GM18951 (cell line): ENCODE results near the gene F7.
"Not testable (repeated sequence)": the region's sequence is repeated elsewhere in the genome, so short reads cannot be mapped to it uniquely, and the experiment has no call there.

Experiments used
- POLR2A ChIP-seq: IDR thresholded peaks from 4 replicates; pipeline ENCODE4 v1.6.1; 2011; ENCODE audit warnings: mild to moderate bottlenecking; ENCODE audit not compliant: insufficient read length, insufficient read depth; ENCODE audit errors: extremely low read depth
- in situ Hi-C: fragments of 300-500 bp; cut with MboI; formaldehyde crosslinking; loops from one replicate; pipeline ENCODE4 v1.12.0; 2022; ENCODE audit warnings: low sequenced_read_pairs, mixed read lengths, inconsistent platforms; ENCODE audit not compliant: unreplicated experiment

F7 gene

DNA sequence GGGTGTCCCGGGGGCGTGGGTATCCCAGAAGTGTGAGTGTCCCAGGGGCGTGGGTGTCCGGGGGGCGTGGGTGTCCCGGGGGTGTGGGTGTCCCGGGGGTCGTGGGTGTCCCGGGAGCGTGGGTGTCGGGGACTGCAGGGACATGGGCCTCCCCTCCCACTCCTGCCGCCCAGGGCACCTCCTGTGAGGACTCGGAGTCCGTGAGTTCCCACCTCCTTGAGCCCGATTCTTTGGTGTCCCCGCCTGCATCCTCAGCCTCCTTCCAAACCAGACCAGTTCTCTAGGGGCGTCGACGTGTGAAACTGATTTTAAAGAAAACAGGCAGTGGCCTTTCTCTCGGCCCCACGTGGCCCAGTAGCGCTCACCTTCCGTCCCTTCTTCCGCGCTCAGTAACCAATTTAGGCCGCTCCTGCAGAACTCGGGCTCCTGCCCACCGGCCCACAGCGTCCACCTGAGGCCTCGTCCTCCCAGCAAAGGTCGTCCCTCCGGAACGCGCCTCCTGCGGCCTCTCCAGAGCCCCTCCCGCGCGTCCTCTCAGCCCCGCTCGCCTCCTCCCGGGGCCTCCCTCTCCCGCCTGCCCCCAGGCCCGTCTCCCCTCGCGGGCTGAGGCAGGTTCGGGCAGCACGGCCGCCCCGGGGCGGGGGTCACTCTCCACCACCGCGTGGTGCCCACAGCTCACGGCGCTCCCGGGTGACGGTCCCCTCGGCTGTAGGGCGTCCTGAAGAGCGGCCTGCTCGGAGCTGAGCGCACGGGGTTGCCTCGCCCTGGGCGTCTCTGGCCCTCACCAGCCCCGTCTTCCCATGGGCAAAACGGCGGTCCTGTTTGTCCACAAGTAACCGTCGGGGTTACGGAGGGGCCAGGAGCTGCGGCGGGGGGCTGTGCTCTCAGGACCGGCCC lies 3.8 kb downstream of the F7 start:
- no peak for TF ChIP-seq POLR2A
- in situ Hi-C loops = no loop called here

GRCh38 chr13:113110048-113110851 lies 4.7 kb downstream of the F7 start:
- no peak for TF ChIP-seq POLR2A
- in situ Hi-C loops = no loop called here

DNA sequence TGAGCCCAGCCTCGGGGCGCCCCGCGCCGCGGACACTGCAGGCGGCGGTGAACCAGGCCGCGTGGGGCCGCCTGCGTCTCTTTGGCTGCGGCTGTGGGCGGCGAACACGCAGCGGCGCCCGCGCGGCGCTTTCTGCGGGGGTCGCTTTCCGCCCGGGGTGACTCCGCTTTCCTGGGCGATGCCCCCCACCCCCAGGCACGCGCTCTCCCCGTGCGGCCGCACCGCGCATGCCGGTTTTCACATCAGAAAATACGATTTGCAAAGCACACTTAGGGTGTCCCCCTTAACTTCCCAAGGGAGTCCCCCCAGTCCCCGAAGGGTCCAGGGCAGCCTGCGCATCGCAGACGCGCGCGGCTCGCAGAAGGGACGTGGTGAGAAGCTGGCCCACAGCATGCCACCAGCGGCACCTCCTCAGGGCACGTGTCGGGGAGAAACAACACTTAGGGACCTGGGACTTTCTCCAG lies 5.3 kb downstream of the F7 start:
- in situ Hi-C loops = no loop called here
- no peak for TF ChIP-seq POLR2A

GRCh38 chr13:113111821-113112220 lies 6.2 kb downstream of the F7 start:
- in situ Hi-C loops = not testable (repeated sequence)

DNA sequence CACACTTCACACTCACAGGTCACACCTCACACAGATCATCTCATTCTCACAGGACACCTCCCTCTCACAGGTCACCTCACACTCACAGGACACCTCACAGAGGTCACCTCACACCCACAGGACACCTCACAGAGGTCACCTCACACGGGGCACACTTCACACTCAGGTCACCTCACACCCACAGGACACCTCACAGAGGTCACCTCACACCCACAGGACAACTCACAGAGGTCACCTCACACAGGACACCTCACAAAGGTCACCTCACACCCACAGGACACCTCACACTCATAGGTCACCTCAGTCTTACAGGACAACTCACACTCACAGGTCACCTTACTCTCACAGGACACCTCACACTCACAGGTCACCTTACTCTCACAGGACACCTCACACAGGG lies 6.9 kb downstream of the F7 start:
- in situ Hi-C loops = not testable (repeated sequence)

DNA sequence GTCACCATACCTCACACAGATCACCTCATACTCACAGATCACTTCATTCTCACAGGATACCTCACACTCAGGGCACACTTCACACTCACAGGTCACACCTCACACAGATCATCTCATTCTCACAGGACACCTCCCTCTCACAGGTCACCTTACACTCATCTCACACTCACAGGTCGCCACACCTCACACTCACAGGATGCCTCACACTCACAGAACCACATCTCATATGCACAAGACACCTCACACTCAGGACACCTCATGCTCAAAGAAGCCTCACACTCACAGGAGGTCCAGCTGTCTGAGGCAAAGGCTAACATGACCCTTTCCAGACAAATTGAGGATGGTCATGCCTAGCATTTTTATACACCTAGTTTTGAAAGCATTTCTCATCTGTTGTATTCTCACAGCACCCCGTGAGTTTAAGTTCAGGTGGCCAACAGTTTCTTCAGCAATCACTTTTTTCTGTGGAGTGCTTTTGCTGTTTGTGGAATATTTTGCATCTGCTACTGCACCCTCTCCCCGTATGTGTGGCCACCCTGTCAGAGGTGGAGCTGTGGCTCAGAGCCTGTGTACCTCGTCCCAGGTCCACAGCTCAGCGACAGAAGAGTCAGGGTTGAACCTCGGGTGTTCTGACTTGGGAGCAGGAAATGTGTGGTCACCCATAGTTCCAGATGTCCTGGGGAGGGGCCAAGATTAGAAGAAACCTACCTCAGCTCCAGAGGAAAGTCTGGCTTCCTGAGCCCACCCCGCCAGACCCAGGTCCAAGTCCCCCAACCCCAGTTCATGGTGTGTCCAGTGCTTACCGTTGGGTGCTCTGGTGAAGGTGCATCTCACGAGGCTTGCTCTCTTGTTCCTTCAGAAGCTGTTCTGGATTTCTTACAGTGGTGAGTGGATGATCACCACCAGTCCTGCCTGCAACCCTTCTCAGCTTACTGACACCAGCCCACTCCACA lies 7.6 kb downstream of the F7 start:
- TF ChIP-seq POLR2A = no peak
- in situ Hi-C loops = no loop called here

DNA sequence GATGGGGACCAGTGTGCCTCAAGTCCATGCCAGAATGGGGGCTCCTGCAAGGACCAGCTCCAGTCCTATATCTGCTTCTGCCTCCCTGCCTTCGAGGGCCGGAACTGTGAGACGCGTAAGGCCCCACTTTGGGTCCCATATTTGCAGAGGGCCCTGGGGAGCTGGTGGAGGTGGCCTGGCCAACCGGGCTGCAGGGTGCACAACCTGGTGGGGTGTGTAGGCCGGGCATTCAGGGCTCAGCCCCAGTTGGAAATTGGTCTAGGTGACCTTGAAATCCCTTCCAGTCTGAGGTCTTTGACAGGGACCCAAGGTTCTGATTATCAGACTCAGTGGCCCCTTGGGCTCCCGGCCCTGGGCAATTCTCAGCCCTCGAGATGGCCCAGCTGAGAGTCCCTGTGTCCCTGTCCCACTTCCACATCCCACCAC lies 8.3 kb downstream of the F7 start:
- in situ Hi-C loops = no loop called here
- TF ChIP-seq POLR2A = no peak

- no peak for TF ChIP-seq POLR2A
- in situ Hi-C loops = no loop called here
These were observed 9.1 kb downstream of the F7 start for GRCh38 chr13:113114511-113115362.

DNA sequence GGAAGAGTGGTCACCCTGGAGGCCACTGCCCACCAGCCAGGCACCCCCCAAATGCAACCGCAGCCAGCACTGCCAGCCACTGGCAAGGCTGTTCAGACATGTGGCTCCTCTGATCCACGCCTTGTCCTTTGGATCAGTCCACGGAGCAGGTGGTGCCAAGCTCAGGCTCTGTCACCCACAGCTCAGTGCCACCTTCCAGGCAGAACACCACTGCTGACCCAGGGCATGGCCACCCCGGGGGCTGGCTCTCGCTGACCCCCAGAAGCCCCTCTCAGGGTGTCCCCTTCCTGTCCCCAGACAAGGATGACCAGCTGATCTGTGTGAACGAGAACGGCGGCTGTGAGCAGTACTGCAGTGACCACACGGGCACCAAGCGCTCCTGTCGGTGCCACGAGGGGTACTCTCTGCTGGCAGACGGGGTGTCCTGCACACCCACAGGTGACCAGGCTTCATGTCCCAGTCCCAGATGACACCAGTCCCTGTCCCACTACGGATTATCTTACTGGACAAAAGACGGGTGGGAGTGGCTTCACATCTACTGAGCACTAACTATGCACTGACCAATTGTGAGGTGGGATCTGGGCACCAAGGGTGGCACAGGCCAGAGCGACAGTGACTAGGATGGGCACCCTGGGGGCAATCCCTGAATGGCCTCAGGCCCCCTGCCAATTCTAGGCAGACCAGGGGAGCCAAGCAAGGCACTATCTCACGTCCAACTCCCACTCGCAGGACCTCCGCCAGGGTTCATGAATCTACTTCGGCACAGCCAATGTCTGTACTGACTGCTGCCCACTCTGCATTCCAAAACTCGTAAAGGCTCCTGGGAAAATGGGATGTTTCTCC lies 10.0 kb downstream of the F7 start:
- in situ Hi-C loops = no loop called here
- no peak for TF ChIP-seq POLR2A

DNA sequence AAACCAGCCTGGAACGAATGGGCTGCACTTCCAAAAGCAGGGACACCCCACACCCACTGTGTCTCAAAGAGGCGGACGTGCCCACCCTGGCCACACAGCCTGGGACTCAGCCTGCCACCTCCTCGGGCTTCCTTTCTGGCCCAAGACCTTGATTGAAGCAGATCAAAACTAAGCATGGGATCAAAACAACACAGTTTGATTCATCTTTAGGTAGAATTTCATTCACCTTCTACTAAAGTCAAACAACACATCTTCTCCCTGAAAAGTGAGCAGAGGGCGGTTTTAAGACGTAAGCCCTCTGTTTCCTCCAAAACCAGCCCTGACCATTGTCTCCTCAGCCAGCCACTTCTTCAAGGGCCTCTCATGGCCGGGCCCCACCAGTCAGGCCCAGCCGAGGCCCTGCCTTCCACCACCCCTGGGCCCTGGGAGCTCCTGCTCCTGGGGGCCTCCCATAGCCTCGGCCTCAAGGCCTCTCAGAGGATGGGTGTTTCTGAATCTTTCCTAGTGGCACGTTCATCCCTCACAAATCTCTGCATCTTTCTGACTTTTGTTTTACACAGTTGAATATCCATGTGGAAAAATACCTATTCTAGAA lies 10.7 kb downstream of the F7 start:
- no peak for TF ChIP-seq POLR2A
- in situ Hi-C loops = no loop called here

DNA sequence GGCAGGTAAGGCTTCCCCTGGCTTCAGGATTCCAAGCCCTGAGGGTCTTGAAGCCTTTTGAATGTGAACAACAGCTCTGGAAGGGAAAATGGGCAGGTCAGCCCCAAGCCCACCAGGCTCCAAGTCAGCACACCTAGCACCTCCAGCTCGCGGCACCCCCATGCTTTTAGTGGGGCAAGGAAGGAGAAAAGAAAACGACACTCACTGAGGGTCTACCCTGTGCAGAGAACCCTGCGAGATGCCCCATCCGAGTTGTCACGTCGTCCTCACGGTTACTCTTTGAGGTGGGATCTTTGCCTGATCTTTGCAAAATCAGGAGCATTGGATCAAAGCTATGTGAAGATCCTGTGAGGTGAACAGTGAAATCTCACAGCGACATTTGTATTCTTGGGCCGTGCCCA lies 11.3 kb downstream of the F7 start:
- in situ Hi-C loops = no loop called here

DNA sequence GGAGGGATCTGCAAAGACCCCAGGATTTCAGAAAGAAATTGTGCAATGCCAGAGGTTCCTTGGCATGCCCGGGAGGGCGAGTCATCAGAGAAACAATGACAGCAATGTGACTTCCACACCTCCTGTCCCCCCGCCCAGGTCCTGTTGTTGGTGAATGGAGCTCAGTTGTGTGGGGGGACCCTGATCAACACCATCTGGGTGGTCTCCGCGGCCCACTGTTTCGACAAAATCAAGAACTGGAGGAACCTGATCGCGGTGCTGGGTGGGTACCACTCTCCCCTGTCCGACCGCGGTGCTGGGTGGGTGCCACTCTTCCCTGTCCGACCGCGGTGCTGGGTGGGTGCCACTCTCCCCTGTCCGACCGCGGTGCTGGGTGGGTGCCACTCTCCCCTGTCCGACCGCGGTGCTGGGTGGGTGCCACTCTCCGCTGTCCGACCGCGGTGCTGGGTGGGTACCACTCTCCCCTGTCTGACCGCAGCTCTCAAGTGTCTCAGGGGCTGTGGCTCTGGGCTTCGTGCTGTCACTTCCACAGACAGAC lies 11.8 kb downstream of the F7 start:
- no peak for TF ChIP-seq POLR2A
- in situ Hi-C loops = no loop called here

More for the DNA sequence above, 11.3 kb downstream of the F7 start:
- no peak for TF ChIP-seq POLR2A
